ENCODE measurements around the gene JPT1.
"Not testable (repeated sequence)": the region's sequence is repeated elsewhere in the genome, so short reads cannot be mapped to it uniquely, and the experiment has no call there.

JPT1 gene

GRCh38 chr17:75129576-75129975, 24.7 kb downstream of the JPT1 start:
- no peak for DNase-seq

DNA sequence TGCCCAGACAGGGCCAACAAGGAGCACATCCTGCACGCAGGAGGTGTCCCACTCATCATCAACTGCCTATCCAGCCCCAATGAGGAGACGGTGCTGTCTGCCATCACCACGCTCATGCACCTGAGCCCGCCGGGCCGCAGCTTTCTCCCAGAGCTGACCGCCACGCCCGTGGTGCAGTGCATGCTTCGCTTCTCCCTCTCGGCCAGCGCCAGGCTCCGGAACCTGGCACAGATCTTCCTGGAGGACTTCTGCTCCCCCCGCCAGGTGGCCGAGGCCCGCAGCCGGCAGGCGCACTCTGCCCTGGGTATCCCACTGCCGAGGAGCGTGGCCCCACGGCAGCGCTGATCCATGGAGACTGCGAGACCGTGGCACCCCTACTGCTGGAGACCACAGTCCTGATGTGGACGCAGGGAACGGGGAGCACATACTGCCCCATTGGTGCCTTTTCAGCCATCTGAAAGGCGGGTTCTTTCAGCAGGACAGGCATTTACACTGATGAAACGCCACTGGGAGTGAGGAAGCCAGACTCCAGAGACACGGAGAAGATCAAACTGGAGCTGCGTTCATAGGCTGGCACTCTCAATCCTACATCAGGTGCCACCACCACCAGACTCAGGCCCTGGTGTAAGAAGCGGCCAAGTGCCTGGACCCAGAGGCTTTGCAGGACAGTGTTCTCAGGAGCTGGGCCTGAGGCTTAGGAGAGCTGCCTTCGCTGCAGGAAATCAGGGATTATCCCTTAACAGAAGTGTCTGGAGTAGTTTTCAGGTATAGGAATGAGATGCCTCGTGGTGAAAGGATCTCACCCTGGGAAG, 25.4 kb downstream of the JPT1 start:
- no peak for DNase-seq

DNA sequence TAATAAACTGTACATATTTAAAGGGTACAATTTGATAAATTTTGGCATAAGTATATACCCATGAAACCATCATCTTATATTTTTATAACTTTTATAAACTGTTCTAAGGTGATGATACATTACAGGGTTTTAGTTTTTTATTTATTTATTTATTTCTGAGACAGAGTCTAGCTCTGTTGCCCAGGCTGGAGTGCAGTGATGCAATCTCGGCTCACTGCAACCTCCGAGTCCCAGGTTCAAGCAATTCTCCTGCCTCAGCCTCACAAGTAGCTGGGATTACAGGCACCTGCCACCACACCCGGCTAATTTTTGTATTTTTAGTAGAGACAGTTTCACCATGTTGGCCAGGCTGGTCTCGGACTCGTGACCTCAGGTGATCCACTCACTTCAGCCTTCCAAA, 26.4 kb downstream of the JPT1 start:
- DNase-seq, result not testable (repeated sequence)

GRCh38 chr17:75126954-75127353, 27.4 kb downstream of the JPT1 start:
- no peak for DNase-seq

DNA sequence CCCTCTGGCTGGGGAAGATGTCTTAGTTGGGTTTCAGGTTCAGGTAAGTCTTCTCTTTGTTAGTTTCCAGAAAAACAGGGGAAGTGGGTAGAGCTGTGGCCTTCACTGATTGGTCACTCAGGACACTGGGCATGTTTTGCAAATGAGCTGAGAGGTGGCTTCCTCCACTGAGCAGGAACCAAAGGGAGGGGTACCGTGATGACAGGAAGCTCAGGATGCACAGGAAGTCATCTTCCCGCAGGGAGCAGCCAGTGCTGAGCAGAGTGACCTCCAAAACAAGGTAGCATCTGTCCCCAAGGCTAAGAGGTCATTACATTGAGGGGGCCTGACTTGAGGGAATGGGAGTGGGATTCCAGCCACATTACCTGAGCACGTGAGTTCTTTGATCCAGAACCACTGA, 28.3 kb downstream of the JPT1 start:
- DNase-seq, result no peak

DNA sequence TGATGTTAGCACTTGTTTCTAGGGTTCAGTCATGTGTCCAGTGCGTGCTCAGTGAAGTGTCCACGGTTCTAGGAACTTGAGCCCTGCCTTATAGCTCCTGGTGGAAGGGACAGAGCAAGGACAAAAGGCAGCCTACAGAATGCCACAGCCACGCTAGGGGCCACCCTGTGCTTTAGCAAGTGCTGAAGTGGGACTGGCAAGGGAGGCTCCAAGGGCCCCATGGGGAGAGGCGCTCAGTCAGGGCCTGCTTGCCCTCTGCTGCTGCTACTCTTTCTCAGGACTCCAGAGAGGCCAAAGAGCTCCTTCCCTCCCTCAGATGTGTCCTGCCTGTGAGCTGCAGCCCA, 29.5 kb downstream of the JPT1 start:
- no peak for DNase-seq

- DNase-seq, result peak; percentile 55
These were observed 30.1 kb downstream of the JPT1 start for GRCh38 chr17:75124041-75124818.

DNA sequence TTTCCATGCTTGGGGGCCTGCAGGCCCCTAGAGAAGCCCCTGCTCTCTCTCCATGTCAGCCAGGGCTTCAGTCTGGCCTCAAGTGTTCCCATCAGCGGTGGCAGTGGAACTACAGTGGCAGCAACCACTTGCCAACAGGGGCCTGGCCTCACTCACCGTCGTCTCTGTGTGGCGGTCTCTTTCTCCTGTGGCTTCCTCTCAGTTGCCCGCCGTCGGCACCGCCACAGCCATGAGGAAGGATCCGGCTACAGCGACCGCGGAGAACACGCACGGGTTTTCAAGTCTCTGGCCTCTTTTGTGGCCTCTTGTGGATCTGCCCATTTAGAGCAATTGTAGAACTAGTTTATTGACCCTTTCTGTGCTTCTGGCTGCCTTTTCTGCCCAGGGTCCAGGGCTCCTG, 36.0 kb downstream of the JPT1 start:
- no peak for DNase-seq

DNA sequence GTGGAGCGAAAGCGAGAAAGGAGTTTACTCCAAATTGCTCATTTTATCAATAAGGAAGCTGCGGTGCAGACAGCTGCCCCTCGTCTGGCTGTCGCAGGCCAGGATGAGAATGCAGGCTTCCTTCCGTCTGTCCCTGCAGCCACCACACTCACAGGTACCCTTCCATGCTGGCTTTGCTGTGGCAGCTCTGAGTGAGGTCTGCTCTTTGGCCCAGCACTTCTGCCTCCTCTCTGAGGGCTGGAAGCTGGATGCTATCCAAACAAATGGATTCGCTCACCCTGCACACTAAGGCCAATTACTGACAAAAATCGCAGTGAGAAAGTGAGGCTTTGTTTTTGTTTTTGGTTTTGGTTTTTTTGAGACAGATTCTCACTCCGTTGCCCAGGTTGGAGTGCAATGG, 37.6 kb downstream of the JPT1 start:
- no peak for DNase-seq

DNA sequence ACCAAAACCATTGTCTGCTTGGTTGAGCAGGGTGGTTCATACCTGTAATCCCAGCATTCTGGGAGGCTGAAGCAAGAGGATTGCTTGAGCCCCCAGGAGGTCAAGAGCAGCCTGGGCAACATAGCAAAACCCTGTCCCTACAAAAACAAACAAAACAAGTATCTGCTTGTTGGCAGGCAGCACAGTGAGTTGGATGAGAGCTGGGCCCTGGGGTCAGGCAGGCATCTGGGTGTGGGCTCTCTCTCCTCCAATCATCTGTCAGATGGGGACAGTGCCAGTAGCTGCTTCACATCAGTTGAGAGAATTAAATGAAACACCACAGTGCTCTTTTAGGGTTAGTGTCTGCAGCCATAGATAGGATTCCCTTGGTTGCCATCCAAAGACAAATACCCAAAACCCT, 38.8 kb downstream of the JPT1 start:
- no peak for DNase-seq

- DNase-seq, result no peak
These were observed 39.6 kb downstream of the JPT1 start for GRCh38 chr17:75114552-75115314.

- DNase-seq, result peak; percentile 90
These were observed 40.3 kb downstream of the JPT1 start for GRCh38 chr17:75113798-75114551.

GRCh38 chr17:75111777-75112335, 42.5 kb downstream of the JPT1 start:
- DNase-seq, result no peak

DNA sequence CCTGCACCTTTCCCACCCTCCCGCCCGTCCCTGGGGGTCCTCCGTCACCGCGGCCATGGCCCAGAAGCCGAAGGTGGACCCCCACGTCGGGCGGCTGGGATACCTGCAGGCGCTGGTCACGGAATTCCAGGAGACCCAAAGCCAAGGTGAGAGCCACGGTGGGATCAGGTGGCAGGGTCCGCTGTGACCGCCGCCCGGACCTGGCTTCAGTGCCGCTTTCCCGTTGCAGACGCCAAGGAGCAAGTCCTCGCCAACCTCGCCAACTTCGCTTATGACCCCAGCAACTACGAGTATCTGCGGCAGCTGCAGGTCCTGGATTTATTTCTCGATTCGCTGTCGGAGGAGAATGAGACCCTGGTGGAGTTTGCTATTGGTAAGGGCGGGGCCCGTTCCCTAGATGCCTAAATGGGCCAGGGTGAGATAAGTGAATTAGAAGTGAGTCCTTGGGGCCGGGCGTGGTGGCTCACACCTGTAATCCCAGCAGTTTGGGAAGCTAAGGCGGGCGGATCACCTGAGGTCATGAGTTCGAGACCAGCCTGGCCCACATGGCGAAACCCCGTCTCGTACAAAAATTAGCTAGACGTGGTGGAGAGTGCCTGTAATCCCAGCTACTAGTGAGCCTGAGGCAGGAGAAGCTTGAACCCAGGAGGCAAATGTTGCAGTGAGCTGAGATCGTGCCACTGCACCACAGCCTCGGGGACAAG, 43.9 kb downstream of the JPT1 start:
- no peak for DNase-seq

- DNase-seq, result peak; percentile 90
These were observed 44.7 kb downstream of the JPT1 start, which contains the start of gene ARMC7 for GRCh38 chr17:75109407-75110233. ARMC7 (plus strand) TSS chr17:75109969; CDS start chr17:75110289, 320 bp downstream.

- DNase-seq, result peak; percentile 8
These were observed 45.3 kb downstream of the JPT1 start for GRCh38 chr17:75109046-75109406.

DNA sequence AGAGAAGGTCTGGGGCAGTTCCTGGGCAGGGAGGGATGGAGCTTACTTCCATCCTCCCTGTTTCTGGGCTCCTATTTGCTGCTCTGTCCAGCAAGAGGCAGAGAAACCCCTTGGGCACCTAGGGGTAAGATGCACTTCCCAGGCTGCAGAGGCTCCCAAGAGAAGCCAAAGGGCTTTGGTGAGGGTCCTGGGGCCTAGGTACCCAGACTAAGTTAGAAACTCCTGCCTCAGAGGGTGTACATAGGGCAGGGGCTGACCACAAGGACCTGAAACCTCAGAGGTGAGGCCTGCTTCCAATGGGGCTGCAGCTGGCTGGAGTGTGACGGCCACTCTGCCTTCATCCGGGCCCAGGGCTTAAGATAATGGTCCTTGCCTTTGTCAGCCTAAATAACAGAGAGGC, 46.1 kb downstream of the JPT1 start:
- DNase-seq, result no peak

DNA sequence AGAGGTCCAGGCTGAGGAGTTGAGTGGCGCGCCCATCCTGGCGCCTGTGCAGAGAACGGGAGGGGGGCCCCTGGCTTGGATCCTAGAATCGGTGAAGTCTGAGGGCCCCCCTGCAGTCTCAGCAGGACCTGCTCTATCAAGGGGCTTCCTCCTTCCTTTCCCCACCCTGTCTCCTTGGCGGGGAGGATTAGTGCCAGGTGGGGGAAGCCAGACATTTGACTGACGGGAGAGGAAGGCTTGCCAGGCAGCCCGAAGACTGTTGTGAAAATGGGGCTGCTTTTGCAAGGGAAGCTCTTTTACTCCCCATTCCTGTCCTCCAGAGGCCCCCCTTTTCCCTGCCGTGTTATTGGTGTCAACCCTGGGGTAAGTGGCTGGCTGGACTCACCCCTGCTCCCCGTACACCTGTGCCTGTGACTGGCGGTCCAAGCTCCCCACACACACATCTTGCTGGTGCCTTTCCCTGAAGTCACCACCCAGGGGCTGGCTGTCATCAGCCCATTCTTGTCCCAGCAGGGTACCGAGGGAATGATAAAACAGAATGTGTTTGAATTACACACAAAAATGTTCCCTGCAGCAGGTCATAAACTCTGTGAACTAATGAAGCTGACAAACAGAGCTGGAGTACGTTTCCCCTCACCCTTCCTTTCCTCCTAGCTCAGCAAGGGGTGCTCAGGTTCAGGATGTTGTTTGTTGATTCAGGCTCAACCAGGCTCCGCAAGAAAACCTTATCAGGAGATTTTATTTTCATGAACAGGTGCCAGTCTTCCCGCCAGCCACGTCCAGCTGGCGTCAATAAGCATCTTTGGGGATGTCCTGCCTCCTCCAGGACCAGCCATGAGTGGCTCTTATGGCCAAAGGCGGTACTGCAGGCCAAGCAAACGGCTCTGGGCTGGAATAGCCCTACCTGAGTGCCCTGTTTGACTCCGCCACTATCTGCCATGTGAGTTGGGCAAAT, 48.9 kb downstream of the JPT1 start:
- DNase-seq, result peak; percentile 26
